GM23248 (cell line): Measurements from ENCODE around the gene GALNT12.

Experiments
- EZH2 ChIP-seq: fragments of 200-600 bp; sonication (generic); IDR thresholded peaks from 2 replicates; pipeline ENCODE4 v1.6.1; 2018; ENCODE audit warnings: antibody characterized with exemption, mild to moderate bottlenecking; ENCODE audit not compliant: insufficient read depth, poor library complexity, severe bottlenecking
- EZH2phosphoT487 ChIP-seq: fragments of 200-600 bp; sonication (generic); IDR thresholded peaks from 2 replicates; pipeline ENCODE4 v1.6.1; 2018; ENCODE audit warnings: antibody characterized with exemption, moderate library complexity, mild to moderate bottlenecking, low read depth; ENCODE audit not compliant: insufficient read depth

GRCh38 chr9:98881836-98882568 is 74.5 kb downstream of the GALNT12 start:
- TF ChIP-seq EZH2phosphoT487, result no peak
- no peak for TF ChIP-seq EZH2
